GM18520 (cell line): ENCODE results near the gene TSPAN9.

Source experiments
- ATAC-seq: cut with Tn5 transposase; IDR thresholded peaks from one replicate; pipeline ENCODE4 v1.9.1; 2021; ENCODE audit not compliant: unreplicated experiment

Gene TSPAN9, protein sequence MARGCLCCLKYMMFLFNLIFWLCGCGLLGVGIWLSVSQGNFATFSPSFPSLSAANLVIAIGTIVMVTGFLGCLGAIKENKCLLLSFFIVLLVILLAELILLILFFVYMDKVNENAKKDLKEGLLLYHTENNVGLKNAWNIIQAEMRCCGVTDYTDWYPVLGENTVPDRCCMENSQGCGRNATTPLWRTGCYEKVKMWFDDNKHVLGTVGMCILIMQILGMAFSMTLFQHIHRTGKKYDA

GRCh38 chr12:3076730-3077571 lies at the start of gene TSPAN9:
TSS of gene TSPAN9 (plus strand) at chr12:3077379. CDS start at chr12:3201194, 123,815 bp downstream.
- no peak for ATAC-seq

DNA sequence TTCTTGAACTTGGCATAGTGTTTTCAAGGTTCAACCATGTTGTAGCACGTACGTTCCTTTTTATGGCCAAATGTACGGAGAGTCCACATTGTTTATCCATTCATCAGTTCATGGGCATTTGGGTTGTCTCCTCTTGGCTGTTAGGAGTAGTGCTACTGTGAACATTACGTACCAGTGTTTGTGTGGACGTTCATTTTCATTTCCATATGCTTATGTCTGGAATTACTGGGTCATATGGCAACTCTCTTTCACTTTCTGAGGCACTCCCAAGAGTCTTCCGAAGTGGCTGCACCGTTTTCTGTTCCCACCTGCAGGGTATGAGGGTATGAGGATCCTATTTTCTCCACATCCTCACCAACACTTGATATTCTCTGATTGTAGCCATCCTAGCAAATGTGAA lies 49.1 kb upstream of the TSPAN9 start:
- ATAC-seq, result no peak

DNA sequence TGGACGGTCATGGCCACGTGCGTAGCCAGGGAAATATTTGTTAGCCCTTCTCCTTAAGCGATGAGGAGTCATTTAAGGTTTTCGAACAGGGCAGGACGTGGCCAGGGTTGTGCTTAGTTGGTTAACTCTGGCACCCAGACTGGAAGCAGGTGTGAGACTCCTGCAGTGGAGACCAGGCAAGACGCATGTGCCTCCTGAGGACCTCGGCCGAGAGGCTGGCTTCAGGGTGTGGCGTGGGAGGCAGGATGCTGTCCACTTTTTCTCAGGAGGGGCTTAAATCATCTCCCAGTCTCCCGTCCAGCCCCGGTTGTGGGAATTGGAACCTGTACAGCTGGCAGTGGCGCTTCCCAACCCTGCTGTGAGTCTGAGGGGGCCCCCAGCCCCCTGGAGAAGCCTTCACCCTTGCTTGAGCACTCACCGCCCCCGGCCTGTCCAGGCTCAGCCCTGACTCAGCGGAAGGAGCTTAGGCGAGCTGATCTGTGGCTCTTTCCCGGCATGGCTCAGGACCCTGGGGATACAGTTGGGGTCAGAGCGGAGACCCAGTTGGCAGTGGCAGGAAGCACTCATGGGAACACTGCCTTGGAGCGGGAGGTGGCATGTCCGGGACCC lies 46.3 kb upstream of the TSPAN9 start:
- ATAC-seq, result no peak

DNA sequence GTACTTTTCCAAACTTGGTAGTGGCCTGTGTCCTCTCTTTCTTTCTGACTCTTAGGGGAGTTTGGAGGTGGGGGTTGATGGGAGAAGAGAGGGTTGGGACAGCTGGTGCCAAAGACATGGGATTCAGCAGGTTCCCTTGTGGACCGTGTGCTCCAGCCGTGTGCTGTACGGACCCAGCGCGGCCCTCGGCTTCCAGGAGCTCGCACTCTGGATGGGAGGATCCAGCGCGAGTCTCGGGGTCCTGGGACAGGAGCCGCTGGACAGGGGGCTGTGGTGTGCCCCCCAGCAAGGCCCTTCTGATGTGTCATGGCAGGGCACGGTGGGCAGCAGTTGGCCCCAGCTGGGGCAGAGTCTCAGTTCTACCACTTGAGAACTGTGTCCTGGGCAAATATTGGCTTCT lies 45.0 kb upstream of the TSPAN9 start:
- ATAC-seq, result no peak

- ATAC-seq, result no peak
Measured at GRCh38 chr12:3032770-3033538, 44.2 kb upstream of the TSPAN9 start.

- no peak for ATAC-seq
Measured at GRCh38 chr12:3033539-3033867, 43.7 kb upstream of the TSPAN9 start.

DNA sequence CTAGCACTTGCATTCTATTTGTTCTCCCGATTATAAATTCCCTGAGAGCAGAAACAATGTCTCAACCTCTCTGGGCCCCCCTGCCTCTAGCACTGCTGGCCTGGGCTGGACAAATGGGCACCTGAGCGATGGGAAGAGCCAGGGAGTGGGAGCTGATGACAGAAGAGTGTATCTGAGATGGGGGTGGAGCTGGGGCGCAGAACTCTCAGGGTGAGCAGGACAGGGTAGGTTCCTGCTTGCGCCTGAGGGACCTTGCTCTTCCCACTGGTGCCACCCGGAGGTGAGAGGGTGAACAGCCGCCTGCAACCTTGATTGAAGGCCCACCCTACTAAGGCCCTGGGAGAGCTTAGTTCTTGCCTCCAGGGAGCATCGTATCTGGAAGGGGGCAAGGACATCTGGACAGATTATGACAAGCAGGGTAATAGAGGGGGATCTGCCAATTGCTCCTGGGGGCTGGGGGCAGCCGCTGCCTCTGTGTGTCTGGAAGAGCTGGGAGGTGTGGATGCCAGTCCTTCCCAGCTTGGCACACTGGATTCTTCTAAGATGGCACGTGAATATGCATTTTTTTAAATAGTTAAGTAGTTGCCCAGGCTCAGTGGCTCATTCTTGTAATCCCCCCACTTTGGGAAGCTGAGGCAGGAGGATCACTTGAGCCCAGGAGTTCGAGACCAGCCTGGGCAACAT lies 43.0 kb upstream of the TSPAN9 start:
- ATAC-seq, result no peak

DNA sequence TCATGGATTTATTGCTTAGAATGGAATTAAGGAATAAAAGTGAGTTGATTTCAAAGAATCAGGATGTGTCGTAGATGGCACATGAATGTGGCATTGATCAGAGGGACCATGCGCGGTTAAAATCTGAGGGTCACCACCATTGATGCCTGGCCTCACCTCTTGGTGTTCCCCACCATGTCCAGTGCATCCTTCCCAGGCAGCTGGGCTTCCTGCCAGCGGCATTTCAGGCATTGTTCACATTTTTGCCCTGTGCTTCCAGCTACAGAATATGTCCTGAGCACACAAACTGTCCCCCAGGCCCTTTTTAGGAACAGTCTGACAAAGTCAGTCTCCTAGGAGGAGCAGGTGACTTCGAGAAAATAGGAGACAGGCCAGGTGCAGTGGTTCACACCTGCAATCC lies 42.0 kb upstream of the TSPAN9 start:
- ATAC-seq, result no peak

DNA sequence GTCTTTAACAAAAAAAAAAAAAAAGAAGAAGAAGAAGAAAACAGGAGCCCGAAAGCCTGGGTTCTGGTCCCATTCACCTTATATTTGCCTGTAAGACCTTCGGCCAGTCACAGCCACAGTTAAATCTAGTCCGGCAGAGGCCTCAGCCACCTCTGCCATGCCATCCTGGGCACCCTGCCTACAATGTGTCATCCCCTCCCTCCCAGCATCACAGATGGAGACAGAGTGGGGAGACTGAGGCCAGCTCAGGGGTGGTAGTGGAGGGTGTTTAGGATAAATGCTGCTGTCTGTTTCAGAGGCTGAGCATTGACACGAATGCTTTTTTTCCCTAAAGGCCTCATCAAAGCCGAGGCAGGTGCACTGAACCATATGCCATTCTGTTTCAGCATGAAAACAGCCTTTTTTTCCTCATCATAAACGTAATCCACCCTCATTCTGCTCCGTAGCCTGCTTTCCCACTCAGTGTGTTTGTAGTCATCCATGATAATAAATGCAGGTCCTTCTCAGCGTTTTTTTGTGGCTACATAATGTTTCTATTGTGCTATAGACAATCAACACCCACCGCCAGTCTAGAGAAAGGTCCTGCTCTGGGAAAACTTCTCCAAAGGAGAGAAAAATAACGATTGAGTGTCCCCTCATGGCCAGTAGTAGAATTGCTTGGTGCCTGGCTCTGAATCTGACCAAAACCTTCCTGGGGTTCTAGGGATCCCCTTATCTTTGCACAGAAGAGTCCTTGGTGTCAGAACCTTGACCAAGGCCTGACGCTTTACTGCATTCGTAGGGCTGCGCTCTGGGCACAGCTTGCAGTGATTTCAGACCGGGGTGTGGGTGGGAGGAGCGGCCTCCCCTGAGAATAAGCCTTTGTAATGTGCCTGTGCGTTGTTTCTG lies 41.1 kb upstream of the TSPAN9 start:
- ATAC-seq, result no peak

- ATAC-seq, result no peak
Measured at GRCh38 chr12:3036901-3037600, 40.1 kb upstream of the TSPAN9 start.

- ATAC-seq, result no peak
Measured at GRCh38 chr12:3038166-3038565, 39.0 kb upstream of the TSPAN9 start.

- ATAC-seq, result no peak
Measured at GRCh38 chr12:3038926-3039510, 38.2 kb upstream of the TSPAN9 start.

GRCh38 chr12:3040026-3040656 lies 37.0 kb upstream of the TSPAN9 start:
- ATAC-seq, result no peak

GRCh38 chr12:3040663-3041544 lies 36.3 kb upstream of the TSPAN9 start:
- no peak for ATAC-seq

DNA sequence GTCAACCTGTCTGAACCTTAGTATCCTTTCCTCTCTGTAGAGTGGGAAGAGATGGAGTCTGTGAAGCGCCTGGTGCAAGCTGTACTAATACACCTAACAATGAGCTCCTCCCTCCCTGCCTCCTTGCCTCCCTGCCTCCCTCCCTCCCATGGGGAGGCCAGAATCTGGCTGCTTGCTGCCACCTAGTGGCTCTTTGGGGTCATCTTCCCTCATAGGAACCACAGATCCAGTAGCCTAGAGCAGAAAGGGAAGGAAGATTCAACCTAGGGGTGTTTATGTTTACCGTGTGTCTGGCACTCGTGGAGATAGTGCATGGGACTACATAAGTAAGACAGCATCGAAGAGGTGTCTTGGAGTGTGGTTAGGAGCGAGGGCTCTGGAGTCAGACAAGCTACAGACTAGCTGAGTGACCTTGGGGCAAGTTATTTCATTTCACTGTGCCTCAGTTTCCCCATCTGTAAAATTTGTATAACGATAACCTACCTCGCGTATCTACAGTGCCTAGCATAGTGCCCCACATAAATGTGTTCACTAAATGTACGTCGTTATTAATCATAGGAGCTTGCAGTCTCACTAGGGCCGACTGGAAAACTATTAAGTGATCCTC lies 35.5 kb upstream of the TSPAN9 start:
- no peak for ATAC-seq

DNA sequence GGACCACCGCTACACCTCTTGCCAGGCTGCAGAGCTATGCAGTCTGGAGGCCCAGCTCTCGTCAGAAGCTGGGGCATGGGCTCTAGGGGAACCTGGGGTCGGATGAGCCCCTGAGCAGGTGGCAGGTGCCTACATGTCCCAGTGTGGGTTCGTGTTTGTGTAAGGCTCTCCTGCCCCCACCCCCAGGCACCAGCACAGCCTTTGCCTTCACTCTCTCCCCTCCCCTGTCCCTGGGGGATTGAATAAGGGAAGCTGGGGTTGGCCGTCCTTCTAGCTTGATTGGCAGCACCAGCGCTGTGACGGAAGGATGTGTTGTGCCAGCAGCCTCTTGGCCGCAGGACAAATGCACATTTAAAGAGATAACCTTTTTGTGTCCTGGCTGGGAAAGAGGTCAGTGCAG lies 34.8 kb upstream of the TSPAN9 start:
- ATAC-seq, result no peak

DNA sequence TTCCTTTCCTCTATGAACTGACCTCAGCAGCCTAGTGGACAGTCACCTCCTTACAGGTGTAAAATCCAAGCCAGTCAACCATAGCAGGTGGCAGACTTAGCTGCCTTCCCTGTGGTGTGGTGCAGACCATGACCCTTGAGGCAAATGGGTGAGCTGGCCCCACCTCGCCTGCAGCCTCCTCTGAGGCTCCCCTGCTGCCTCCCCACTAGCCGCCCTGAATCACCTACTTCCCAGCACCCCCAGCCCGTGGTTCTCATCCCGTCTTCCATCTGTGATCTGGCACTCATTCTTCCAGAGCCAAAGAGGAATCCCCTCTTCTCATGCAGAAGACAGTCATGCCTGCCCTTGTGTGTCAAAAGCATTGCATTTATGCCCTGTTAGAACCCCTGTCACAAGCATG lies 34.4 kb upstream of the TSPAN9 start:
- no peak for ATAC-seq
